ENCODE data around the gene TEX101. TPM values are rescaled to one million over a fixed set of nuclear protein-coding genes. Genes with fewer than 3 reads are reported as not detected.

TEX101 gene
- total and polyA plus RNA-seq, 2 donors (not counting 1 experiment from before 2014, with no cell fraction given), result not detected

GRCh38 chr19:43462785-43463380 is 48.2 kb downstream of the TEX101 start:
- Histone ChIP-seq H3K27me3 (ENCODE audit: control insufficient read depth, insufficient read depth, low read length) (no peaks in the 10 kb centered on the region), H3K27ac (ENCODE audit: insufficient read depth, low read length) (no peak overlapping the region), H3K9ac (ENCODE audit: insufficient read depth, low read length) (no peak overlapping the region), H3K36me3 (ENCODE audit: control insufficient read depth, insufficient read depth, low read length) (no peaks in the 10 kb centered on the region), H4K20me1 (ENCODE audit: control insufficient read depth, extremely low read depth, insufficient read depth, low read length) (no peaks in the 10 kb centered on the region), H3K4me1 (ENCODE audit: control insufficient read depth, extremely low read depth, insufficient read depth, low read length) (peaks cover 3% of the 10 kb centered on the region), H3K9me3 (ENCODE audit: control insufficient read depth, insufficient read depth, low read depth, low read length) (no peaks in the 10 kb centered on the region), H3K79me2 (ENCODE audit: control insufficient read depth, insufficient read depth, low read length) (no peaks in the 10 kb centered on the region), H3K4me2 (ENCODE audit: extremely low read depth, insufficient read depth, low read length) (peak overlapping the region; percentile 80), H2AFZ (ENCODE audit: low read length) (peak overlapping the region; percentile 86), H3K4me3 (replicated peaks in 1 of 4; ENCODE audit: control extremely low read depth in 1 of 4, insufficient read depth in 1 of 4, low read depth in 3 of 4, low read length in 4 of 4) (peak overlapping the region; percentile 18 to 79 (median 48))
- DNase-seq (ENCODE audit: low read depth in 2 of 2), result no peak
- TF ChIP-seq EZH2 (IDR thresholded peaks at IDR 0.05; ENCODE audit: low read length, missing control alignments) (no peak), CTCF (conservative IDR thresholded peaks at IDR 0.05 in 1 of 2, IDR thresholded peaks at IDR 0.05 in 1 of 2; ENCODE audit: low read depth in 1 of 2, low read length in 2 of 2) (no peak)

DNA sequence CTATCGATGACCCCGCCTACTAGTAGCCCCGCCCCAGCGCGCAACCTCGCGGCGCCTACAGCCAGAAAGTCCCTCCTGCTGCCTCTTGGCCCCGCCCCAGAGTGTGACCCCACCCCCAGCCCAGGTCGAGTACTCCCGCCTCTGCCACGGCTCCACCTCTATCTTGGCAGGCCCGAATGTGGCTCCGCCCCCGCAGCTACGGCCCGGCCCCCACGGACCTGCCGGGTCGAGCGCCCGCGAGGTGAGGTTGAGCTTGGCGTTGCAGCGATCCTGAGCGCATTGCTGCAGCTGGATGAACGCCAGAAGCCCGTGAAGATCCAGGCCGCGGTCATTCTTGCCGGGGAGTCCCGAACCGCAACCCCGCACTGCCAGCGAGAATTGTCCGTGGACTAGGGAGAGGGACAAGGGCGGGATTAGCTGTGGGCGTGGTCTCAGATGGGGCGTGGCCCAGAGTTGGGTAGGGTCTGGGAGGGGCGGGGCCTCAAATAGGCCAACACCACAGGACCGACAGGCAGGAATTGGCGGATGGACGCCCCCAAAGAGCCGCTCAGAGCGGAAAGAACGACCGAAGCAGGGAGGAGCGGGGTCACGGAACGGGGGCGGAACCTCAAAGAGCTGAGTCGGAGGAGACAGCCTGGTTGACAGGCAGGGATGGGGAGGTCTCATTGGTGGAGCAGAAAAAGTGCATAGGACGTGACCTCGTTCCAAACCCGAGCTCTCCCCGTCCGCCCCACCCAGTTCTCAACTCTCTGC is 48.9 kb downstream of the TEX101 start:
- Histone ChIP-seq H3K4me1 (ENCODE audit: control insufficient read depth, extremely low read depth, insufficient read depth, low read length) (peaks cover 3% of the 10 kb centered on the region), H3K36me3 (ENCODE audit: control insufficient read depth, insufficient read depth, low read length) (no peaks in the 10 kb centered on the region), H3K4me3 (replicated peaks in 1 of 4; ENCODE audit: control extremely low read depth in 1 of 4, insufficient read depth in 1 of 4, low read depth in 3 of 4, low read length in 4 of 4) (peak overlapping the region; percentile 55 to 79 (median 62)), H3K79me2 (ENCODE audit: control insufficient read depth, insufficient read depth, low read length) (no peaks in the 10 kb centered on the region), H4K20me1 (ENCODE audit: control insufficient read depth, extremely low read depth, insufficient read depth, low read length) (no peaks in the 10 kb centered on the region), H3K27ac (ENCODE audit: insufficient read depth, low read length) (peak overlapping the region; percentile 66), H3K9ac (ENCODE audit: insufficient read depth, low read length) (peak overlapping the region; percentile 32), H2AFZ (ENCODE audit: low read length) (peak overlapping the region; percentile 81), H3K27me3 (ENCODE audit: control insufficient read depth, insufficient read depth, low read length) (no peaks in the 10 kb centered on the region), H3K4me2 (ENCODE audit: extremely low read depth, insufficient read depth, low read length) (peak overlapping the region; percentile 61), H3K9me3 (ENCODE audit: control insufficient read depth, insufficient read depth, low read depth, low read length) (no peaks in the 10 kb centered on the region)
- TF ChIP-seq CTCF (conservative IDR thresholded peaks at IDR 0.05 in 1 of 2, IDR thresholded peaks at IDR 0.05 in 1 of 2; ENCODE audit: low read depth in 1 of 2, low read length in 2 of 2) (no peak), EZH2 (IDR thresholded peaks at IDR 0.05; ENCODE audit: low read length, missing control alignments) (no peak)
- peak; percentile 77 to 91 for DNase-seq (ENCODE audit: low read depth in 2 of 2)

DNA sequence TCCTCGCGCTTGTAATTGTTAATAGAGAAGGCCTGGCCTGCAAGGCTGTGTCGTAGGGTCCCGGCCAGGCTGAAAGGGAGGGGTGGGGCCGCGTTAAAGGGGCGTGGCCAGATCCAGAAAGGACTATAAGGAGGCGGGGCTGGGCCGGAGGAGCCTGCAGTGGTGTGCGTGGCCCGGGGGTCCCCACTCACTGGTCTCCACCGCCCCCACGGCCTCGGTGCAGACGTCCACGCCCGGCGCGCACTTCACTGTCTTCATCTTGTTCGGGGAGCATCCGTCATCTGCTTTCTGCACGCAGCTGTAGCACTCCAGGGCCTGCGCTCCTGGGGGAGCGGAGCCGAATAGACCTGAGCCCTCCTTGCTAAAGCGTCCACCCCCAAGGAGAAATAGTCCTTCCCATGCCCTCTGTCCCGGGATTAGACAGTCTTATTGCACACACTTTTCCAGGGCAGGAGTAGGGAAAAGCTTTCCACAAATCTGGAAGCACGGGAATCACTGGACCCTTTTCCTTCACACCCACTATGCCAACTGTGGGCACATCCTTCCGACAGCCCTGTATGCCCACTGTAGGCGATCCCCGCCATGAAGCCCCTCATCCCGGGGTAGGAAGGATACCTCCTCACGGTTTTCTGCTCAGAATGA is 49.6 kb downstream of the TEX101 start:
- H3K4me3 ChIP-seq (replicated peaks in 1 of 4; ENCODE audit: control extremely low read depth in 1 of 4, insufficient read depth in 1 of 4, low read depth in 3 of 4, low read length in 4 of 4), result peak overlapping the region; percentile 55 to 79 (median 62)
- H3K9me3 ChIP-seq (ENCODE audit: control insufficient read depth, insufficient read depth, low read depth, low read length), result no peaks in the 10 kb centered on the region
- peaks cover 3% of the 10 kb centered on the region for H3K4me1 ChIP-seq (ENCODE audit: control insufficient read depth, extremely low read depth, insufficient read depth, low read length)
- H3K27ac ChIP-seq (ENCODE audit: insufficient read depth, low read length), result peak overlapping the region; percentile 66
- no peaks in the 10 kb centered on the region for H3K79me2 ChIP-seq (ENCODE audit: control insufficient read depth, insufficient read depth, low read length)
- H3K9ac ChIP-seq (ENCODE audit: insufficient read depth, low read length), result no peak overlapping the region
- peak overlapping the region; percentile 81 for H2AFZ ChIP-seq (ENCODE audit: low read length)
- no peaks in the 10 kb centered on the region for H3K36me3 ChIP-seq (ENCODE audit: control insufficient read depth, insufficient read depth, low read length)
- TF ChIP-seq EZH2 (IDR thresholded peaks at IDR 0.05; ENCODE audit: low read length, missing control alignments) (no peak), CTCF (conservative IDR thresholded peaks at IDR 0.05 in 1 of 2, IDR thresholded peaks at IDR 0.05 in 1 of 2; ENCODE audit: low read depth in 1 of 2, low read length in 2 of 2) (no peak)
- H3K27me3 ChIP-seq (ENCODE audit: control insufficient read depth, insufficient read depth, low read length), result no peaks in the 10 kb centered on the region
- H3K4me2 ChIP-seq (ENCODE audit: extremely low read depth, insufficient read depth, low read length), result peak overlapping the region; percentile 61
- no peaks in the 10 kb centered on the region for H4K20me1 ChIP-seq (ENCODE audit: control insufficient read depth, extremely low read depth, insufficient read depth, low read length)
- DNase-seq (ENCODE audit: low read depth in 2 of 2), result no peak
